Thyroid gland (tissue), 4 donors: ENCODE measurements around the gene HLF.

Source experiments
- CTCF ChIP-seq, 6 experiments: fragments of 200-600 bp in 3 of 6; fragments of 450-650 bp in 3 of 6; sonication (generic) in 3 of 6; IDR thresholded peaks; one replicate each; pipeline ENCODE4 v1.5.1; 2016 to 2019; ENCODE audit warnings: antibody characterized with exemption in 6 of 6, mild to moderate bottlenecking in 2 of 6, inconsistent platforms in 1 of 6, moderate library complexity in 1 of 6
- POLR2A ChIP-seq, 2 donors: fragments of 450-650 bp; IDR thresholded peaks; one replicate each; pipeline ENCODE4 v1.6.1; 2017; ENCODE audit warnings: antibody characterized with exemption in 2 of 2, mild to moderate bottlenecking in 2 of 2, moderate library complexity in 1 of 2

- TF ChIP-seq CTCF (IDR thresholded peaks at IDR 0.05) (no peak), POLR2A (IDR thresholded peaks at IDR 0.05) (no peak)
Observed at GRCh38 chr17:55363033-55363432, 98.3 kb downstream of the HLF start.
